ENCODE data around the gene ARID3A. TPM values are rescaled to one million over a fixed set of nuclear protein-coding genes. Genes with fewer than 3 reads are reported as not detected.

The ARID3A gene
- total RNA-seq, 1 experiment from 2014 or later = 10.2 TPM

DNA sequence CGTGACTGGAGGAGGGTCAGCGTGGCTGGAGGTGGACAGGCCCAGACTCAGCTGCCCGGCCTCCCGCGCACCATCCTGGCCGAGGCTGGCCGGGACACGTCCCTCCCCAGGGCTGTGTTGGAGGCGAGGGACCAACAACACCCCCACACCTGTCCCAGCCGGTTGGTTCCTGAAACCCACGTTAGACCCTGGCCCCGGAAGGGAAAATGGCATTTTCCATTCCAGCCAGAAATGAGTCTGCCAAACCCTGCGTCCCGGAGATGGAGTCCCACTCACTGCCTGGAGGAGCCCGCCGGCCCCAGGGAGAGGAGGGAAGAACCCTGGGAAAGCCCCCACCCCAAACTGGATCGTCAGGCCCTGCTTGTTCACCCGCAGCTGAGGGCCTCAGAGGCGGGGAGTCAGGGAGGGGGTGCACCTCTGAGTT is 53.5 kb downstream of the ARID3A start:
- Mint-ChIP-seq H3K27me3 (ENCODE audit: insufficient read depth, unreplicated experiment) (no peaks in the 10 kb centered on the region), H3K36me3 (ENCODE audit: insufficient read depth, unreplicated experiment) (peaks cover 11% of the 10 kb centered on the region), H3K4me1 (ENCODE audit: insufficient read depth, unreplicated experiment) (no peaks in the 10 kb centered on the region), H3K4me3 (ENCODE audit: unreplicated experiment) (no peak overlapping the region), H3K9me3 (ENCODE audit: unreplicated experiment) (no peaks in the 10 kb centered on the region), H3K27ac (ENCODE audit: low read depth, unreplicated experiment) (no peak overlapping the region)
- POLR2A ChIA-PET = no interaction called here
- no TSS peak for BruUV-seq (replicated peaks)
- CTCF ChIA-PET = no interaction called here
- no peak for TF ChIP-seq CTCF (IDR thresholded peaks at IDR 0.05; ENCODE audit: unreplicated experiment)
- DNase-seq (ENCODE audit: unreplicated experiment) = no peak
- intact Hi-C loops (cut with micrococcal nuclease) = no loop called here

DNA sequence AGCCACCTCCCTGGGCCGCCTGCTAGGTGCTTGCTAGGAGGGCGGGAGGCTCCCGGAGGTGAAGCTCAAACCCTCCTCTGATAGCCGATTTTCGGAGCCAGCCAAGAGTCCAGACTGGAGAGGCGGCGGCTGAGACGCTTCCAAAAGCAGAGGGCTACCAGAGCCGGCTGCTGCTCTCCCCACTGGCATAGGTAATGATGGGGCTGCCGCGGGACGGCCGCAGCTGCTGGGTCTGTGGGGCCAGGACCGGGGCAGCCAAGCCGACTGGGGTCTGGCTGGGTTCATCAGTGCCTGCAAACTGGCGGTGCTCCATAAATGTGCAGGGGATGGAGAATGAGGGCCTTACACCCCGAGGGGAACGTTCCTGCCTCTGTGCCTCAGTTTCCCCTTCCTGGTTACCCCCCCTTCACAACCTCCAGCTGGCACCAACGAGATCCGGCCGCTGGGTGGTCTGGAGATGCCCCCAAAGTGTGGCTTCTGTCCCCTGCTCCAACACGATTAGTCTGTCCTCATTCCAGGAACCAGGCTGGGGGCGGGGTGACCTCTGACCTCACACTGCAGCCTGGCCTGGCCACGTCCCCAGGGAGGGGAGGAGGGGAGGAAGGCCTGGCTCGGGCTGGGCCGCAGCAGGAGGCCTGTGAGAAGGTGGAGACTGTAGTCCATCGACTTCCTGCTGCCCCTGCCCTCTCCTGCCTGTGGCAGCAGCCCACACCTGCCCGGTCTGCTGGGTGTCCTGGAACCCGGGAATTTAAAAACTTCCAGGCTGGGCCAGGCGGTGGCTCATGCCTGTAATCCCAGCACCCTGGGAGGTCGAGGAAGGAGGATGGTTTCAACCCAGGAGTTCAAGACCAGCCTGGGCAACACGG is 54.5 kb downstream of the ARID3A start:
- DNase-seq (ENCODE audit: unreplicated experiment) = no peak
- H3K9me3 Mint-ChIP-seq (ENCODE audit: unreplicated experiment) = no peaks in the 10 kb centered on the region
- no TSS peak for BruUV-seq (replicated peaks)
- peaks cover 14% of the 10 kb centered on the region for H3K36me3 Mint-ChIP-seq (ENCODE audit: insufficient read depth, unreplicated experiment)
- H3K4me1 Mint-ChIP-seq (ENCODE audit: insufficient read depth, unreplicated experiment) = peaks cover 6% of the 10 kb centered on the region
- no peak overlapping the region for H3K4me3 Mint-ChIP-seq (ENCODE audit: unreplicated experiment)
- no peak for TF ChIP-seq CTCF (IDR thresholded peaks at IDR 0.05; ENCODE audit: unreplicated experiment)
- POLR2A ChIA-PET = interaction anchor here (1.0 kb wide), 1 partner anchor 62 kb away, joined by 3 read pairs; no protein-coding TSS in a partner anchor
- no peak overlapping the region for H3K27ac Mint-ChIP-seq (ENCODE audit: low read depth, unreplicated experiment)
- intact Hi-C loops (cut with micrococcal nuclease) = loop anchor here (5.0 to 10.0 kb wide), 2 partner anchors 126 to 208 kb away; partner anchors contain the start of genes CFD and ELANE
- CTCF ChIA-PET = interaction anchor here (0.7 to 5.6 kb wide), 3 partner anchors 57 to 281 kb away, joined by 3 to 83 read pairs (median 5); no protein-coding TSS in a partner anchor
- H3K27me3 Mint-ChIP-seq (ENCODE audit: insufficient read depth, unreplicated experiment) = no peaks in the 10 kb centered on the region

GRCh38 chr19:982567-983170 is 56.8 kb downstream of the ARID3A start:
- DNase-seq (ENCODE audit: unreplicated experiment) = peak; percentile 66
- TF ChIP-seq CTCF (IDR thresholded peaks at IDR 0.05; ENCODE audit: unreplicated experiment) = peak; percentile 94
- H3K9me3 Mint-ChIP-seq (ENCODE audit: unreplicated experiment) = no peaks in the 10 kb centered on the region
- intact Hi-C loops (cut with micrococcal nuclease) = loop anchor here (1.0 to 10.0 kb wide), 3 partner anchors 61 to 210 kb away; partner anchors contain the start of genes CFD and ELANE
- H3K27ac Mint-ChIP-seq (ENCODE audit: low read depth, unreplicated experiment) = no peak overlapping the region
- H3K36me3 Mint-ChIP-seq (ENCODE audit: insufficient read depth, unreplicated experiment) = peaks cover 22% of the 10 kb centered on the region
- H3K4me1 Mint-ChIP-seq (ENCODE audit: insufficient read depth, unreplicated experiment) = peaks cover 11% of the 10 kb centered on the region
- ChIA-PET CTCF (interaction anchor here (0.6 to 5.6 kb wide), 13 partner anchors 10 to 251 kb away, joined by 3 to 83 read pairs (median 3); no protein-coding TSS in a partner anchor), POLR2A (interaction anchor here (0.7 to 2.7 kb wide), 2 partner anchors 60 to 229 kb away, joined by 4 to 28 read pairs; no protein-coding TSS in a partner anchor)
- H3K4me3 Mint-ChIP-seq (ENCODE audit: unreplicated experiment) = no peak overlapping the region
- BruUV-seq (replicated peaks) = no TSS peak
- H3K27me3 Mint-ChIP-seq (ENCODE audit: insufficient read depth, unreplicated experiment) = no peaks in the 10 kb centered on the region
